Breast epithelium (tissue), 4 donors: ENCODE measurements around the gene ZNF22. TPM values are rescaled to one million over a fixed set of nuclear protein-coding genes. Genes with fewer than 3 reads are reported as not detected.
A peak's percentile ranks its signal among the peaks of the same experiment; 100 is the strongest.

Experiments used
- DNase-seq, 2 donors: peaks; one replicate each; pipeline ENCODE4 v3.0.0-alpha.2; 2019; ENCODE audit warnings: low spot score in 2 of 2
- H3K27ac ChIP-seq, 2 donors: fragments of 200-600 bp; sonication (generic) in 1 of 2; one replicate each; pipeline ENCODE4 v1.5.1; 2016 to 2019; ENCODE audit warnings: mild to moderate bottlenecking in 1 of 2
- H3K27me3 ChIP-seq, 2 donors: fragments of 200-600 bp; sonication (generic) in 1 of 2; one replicate each; pipeline versions ENCODE4 v1.5.1 to v1.6.0; 2017 to 2019; ENCODE audit warnings: control low read depth in 1 of 2, mild to moderate bottlenecking in 1 of 2
- H3K36me3 ChIP-seq: fragments of 200-600 bp; one replicate; pipeline ENCODE4 v1.5.1; 2019
- H3K4me1 ChIP-seq, 2 donors: fragments of 200-600 bp; sonication (generic); one replicate each; pipeline ENCODE4 v1.5.1; 2016 to 2019; ENCODE audit warnings: control low read depth in 1 of 2
- H3K4me3 ChIP-seq, 3 donors: fragments of 200-600 bp; sonication (generic); 1 replicate in 2 of 3; 2 replicates in 1 of 3; pipeline ENCODE4 v1.5.1; 2016 to 2019; ENCODE audit warnings: mild to moderate bottlenecking in 3 of 3, moderate library complexity in 2 of 3
- H3K9me3 ChIP-seq, 2 donors: fragments of 200-600 bp; sonication (generic) in 1 of 2; one replicate each; pipeline ENCODE4 v1.5.1; 2016 to 2019; ENCODE audit warnings: control low read depth in 1 of 2
- CTCF ChIP-seq, 3 donors: fragments of 450-650 bp; IDR thresholded peaks; one replicate each; pipeline ENCODE4 v1.5.1; 2016 to 2017; ENCODE audit warnings: antibody characterized with exemption in 3 of 3, mild to moderate bottlenecking in 3 of 3, moderate library complexity in 3 of 3
- POLR2A ChIP-seq: fragments of 450-650 bp; IDR thresholded peaks from one replicate; pipeline ENCODE4 v1.6.1; 2016; ENCODE audit warnings: antibody characterized with exemption, mild to moderate bottlenecking, moderate library complexity
- POLR2AphosphoS5 ChIP-seq, 3 donors: sonication (generic); formaldehyde crosslinking; IDR thresholded peaks; one replicate each; pipeline ENCODE4 v1.6.1; 2017; ENCODE audit warnings: antibody characterized with exemption in 3 of 3
- intact Hi-C: fragments of 100-400 bp; cut with DNase I; formaldehyde crosslinking; loops from one replicate; pipeline ENCODE4 v1.15.1; 2023; ENCODE audit warnings: low total_unique reads
- total RNA-seq, 3 donors: library from RNA; depleted of rRNA; stranded (reverse); fragments of >200 nt; gene quantifications; one replicate each; pipeline ENCODE4 v1.1.0, GENCODE V29; 2016

The ZNF22 gene
- total RNA-seq, 3 donors from 2014 or later: 32.0 to 54.1 (median 34.2) TPM

GRCh38 chr10:44968500-44969400, 32.0 kb upstream of the ZNF22 start:
- Histone ChIP-seq H3K4me3 (no peak overlapping the region), H3K36me3 (no peaks in the 10 kb centered on the region), H3K27ac (peak overlapping the region; percentile 33 to 53), H3K27me3 (no peaks in the 10 kb centered on the region), H3K4me1 (peaks cover 7 to 17% of the 10 kb centered on the region in 2 donors), H3K9me3 (no peaks in the 10 kb centered on the region)
- intact Hi-C loops: no loop called here
- no peak for DNase-seq
- TF ChIP-seq CTCF (IDR thresholded peaks at IDR 0.05): no peak
- TF ChIP-seq POLR2AphosphoS5 (IDR thresholded peaks at IDR 0.05): no peak

GRCh38 chr10:44969854-44970253, 30.9 kb upstream of the ZNF22 start:
- peaks cover 2 to 19% of the 10 kb centered on the region in 2 donors for H3K4me1 ChIP-seq
- DNase-seq: no peak
- H3K27ac ChIP-seq: no peak overlapping the region
- H3K4me3 ChIP-seq: no peak overlapping the region
- TF ChIP-seq POLR2A (no peak), CTCF (IDR thresholded peaks at IDR 0.05) (no peak), POLR2AphosphoS5 (IDR thresholded peaks at IDR 0.05) (no peak)
- H3K27me3 ChIP-seq: no peaks in the 10 kb centered on the region
- intact Hi-C loops: no loop called here
- no peaks in the 10 kb centered on the region for H3K36me3 ChIP-seq
- H3K9me3 ChIP-seq: no peaks in the 10 kb centered on the region

- Histone ChIP-seq H3K36me3 (no peaks in the 10 kb centered on the region), H3K27ac (no peak overlapping the region), H3K9me3 (no peaks in the 10 kb centered on the region), H3K4me3 (no peak overlapping the region), H3K4me1 (peaks cover 2 to 17% of the 10 kb centered on the region in 2 donors), H3K27me3 (no peaks in the 10 kb centered on the region)
- no peak for DNase-seq
- TF ChIP-seq POLR2A (no peak), POLR2AphosphoS5 (IDR thresholded peaks at IDR 0.05) (no peak), CTCF (IDR thresholded peaks at IDR 0.05) (no peak)
- intact Hi-C loops: no loop called here
Observed at GRCh38 chr10:44970812-44971395, 29.8 kb upstream of the ZNF22 start.

- Histone ChIP-seq H3K27ac (no peak overlapping the region), H3K36me3 (no peaks in the 10 kb centered on the region), H3K9me3 (no peaks in the 10 kb centered on the region), H3K27me3 (no peaks in the 10 kb centered on the region), H3K4me3 (no peak overlapping the region), H3K4me1 (peaks cover 2 to 17% of the 10 kb centered on the region in 2 donors)
- intact Hi-C loops: no loop called here
- no peak for DNase-seq
- no peak for TF ChIP-seq POLR2A
- peak in 1 of 3 donors; percentile 49 for TF ChIP-seq POLR2AphosphoS5 (IDR thresholded peaks at IDR 0.05)
- TF ChIP-seq CTCF (IDR thresholded peaks at IDR 0.05): no peak
Observed at GRCh38 chr10:44971434-44971833, 29.3 kb upstream of the ZNF22 start.
